Lung (tissue), 12 donors: Measurements from ENCODE around the gene VIPR1. TPM values are rescaled to one million over a fixed set of nuclear protein-coding genes. Genes with fewer than 3 reads are reported as not detected.

Experiments used
- ATAC-seq: fragments of 200-7000 bp; cut with Tn5 transposase; one replicate; pipeline ENCODE4 v1.9.1; 2020; ENCODE audit warnings: moderate number of reproducible peaks; ENCODE audit not compliant: insufficient read depth, low FRiP score
- DNase-seq, 3 donors: peaks; one replicate each; pipeline ENCODE4 v3.0.0-alpha.2; 2013 to 2017
- H3K27ac ChIP-seq, 2 donors: one replicate each; pipeline ENCODE4 v1.5.1; 2013; ENCODE audit warnings: mild to moderate bottlenecking in 2 of 2, moderate library complexity in 2 of 2, control low read depth in 1 of 2, inconsistent platforms in 1 of 2, low read depth in 1 of 2, low read length in 1 of 2
- H3K27me3 ChIP-seq, 3 donors: one replicate each; pipeline ENCODE4 v1.5.1; 2013; ENCODE audit warnings: low read length in 2 of 3; ENCODE audit not compliant: control insufficient read depth in 3 of 3, insufficient read depth in 3 of 3
- H3K36me3 ChIP-seq, 4 donors: one replicate each; pipeline ENCODE4 v1.5.1; 2013; ENCODE audit warnings: low read length in 4 of 4, mild to moderate bottlenecking in 1 of 4, moderate library complexity in 1 of 4; ENCODE audit not compliant: control insufficient read depth in 4 of 4, insufficient read depth in 4 of 4
- H3K4me1 ChIP-seq, 5 donors: one replicate each; pipeline ENCODE4 v1.5.1; 2013; ENCODE audit warnings: low read length in 5 of 5, mild to moderate bottlenecking in 2 of 5, moderate library complexity in 1 of 5; ENCODE audit not compliant: control insufficient read depth in 5 of 5, insufficient read depth in 5 of 5
- H3K4me3 ChIP-seq: one replicate; pipeline ENCODE4 v1.5.1; 2013; ENCODE audit warnings: mild to moderate bottlenecking, control low read depth, moderate library complexity
- H3K9ac ChIP-seq, 2 donors: one replicate each; pipeline ENCODE4 v1.5.1; 2013; ENCODE audit warnings: low read length in 2 of 2, control low read depth in 1 of 2; ENCODE audit not compliant: insufficient read depth in 1 of 2
- H3K9me3 ChIP-seq, 4 donors: one replicate each; pipeline ENCODE4 v1.5.1; 2013; ENCODE audit warnings: low read length in 3 of 4, mild to moderate bottlenecking in 1 of 4, moderate library complexity in 1 of 4; ENCODE audit not compliant: control insufficient read depth in 4 of 4, insufficient read depth in 3 of 4
- CTCF ChIP-seq: IDR thresholded peaks from 2 replicates; pipeline ENCODE4 v1.5.1; 2012; ENCODE audit warnings: mild to moderate bottlenecking; ENCODE audit errors: control extremely low read depth, extremely low read depth
- WGBS, 2 donors: extraction: QIAGEN DNeasy Blood & Tissue Kit; methylation state at CpG; one replicate each; pipeline ENCODE4 v1.1.7; 2013; 5-methylcytosine and 5-hydroxymethylcytosine counted together
- polyA plus RNA-seq, 2 donors: library from polyadenylated mRNA; stranded (reverse); fragments of 200-250 nt; gene quantifications; one replicate each; pipeline ENCODE4 v1.2.1, GENCODE V29; 2013
- total RNA-seq, 2 donors: library from RNA; depleted of rRNA in 1 of 2; stranded (reverse); fragments of >200 nt in 1 of 2; gene quantifications; one replicate each; pipeline ENCODE4 v1.2.1, GENCODE V29; 2014 to 2021
- donor health status: control.
- donor health status: control.
- donor health status: Bipolar disorder and iron deficiency.
- donor health status: healthy.
- donor health status: DM: yes; HTN: yes; CAD: no.

The VIPR1 gene
- total and polyA plus RNA-seq, 4 donors, result 24.8 to 89.8 (median 65.0) TPM

GRCh38 chr3:42503251-42503924 is 945 bp downstream of the VIPR1 start:
- ATAC-seq, result no peak
- Histone ChIP-seq H3K27ac (peak overlapping the region in 1 of 2 donors; percentile 84), H3K4me3 (peak overlapping the region; percentile 74), H3K36me3 (no peaks in the 10 kb centered on the region), H3K9me3 (no peaks in the 10 kb centered on the region), H3K27me3 (peaks cover 0 to 31% (median 22%) of the 10 kb centered on the region in 3 donors), H3K9ac (no peak overlapping the region), H3K4me1 (peaks cover 0 to 25% (median 0%) of the 10 kb centered on the region in 5 donors)
- WGBS, 2 donors, result 44 to 56% methylated on average over 4 of the region's 4 CpGs
- TF ChIP-seq CTCF, result no peak
- no peak for DNase-seq

GRCh38 chr3:42503957-42504333 is 1.5 kb downstream of the VIPR1 start:
- Histone ChIP-seq H3K9ac (no peak overlapping the region), H3K27me3 (peaks cover 0 to 27% (median 22%) of the 10 kb centered on the region in 3 donors), H3K36me3 (no peaks in the 10 kb centered on the region), H3K4me1 (peaks cover 0 to 26% (median 0%) of the 10 kb centered on the region in 5 donors), H3K4me3 (peak overlapping the region; percentile 74), H3K9me3 (no peaks in the 10 kb centered on the region), H3K27ac (peak overlapping the region in 1 of 2 donors; percentile 84)
- 76 to 79% methylated on average over 4 of the region's 4 CpGs for WGBS, 2 donors
- DNase-seq, result peak in 1 of 3 donors; percentile 3
- ATAC-seq, result no peak
- TF ChIP-seq CTCF, result no peak

GRCh38 chr3:42504334-42505127 is 2.1 kb downstream of the VIPR1 start:
- Histone ChIP-seq H3K9me3 (no peaks in the 10 kb centered on the region), H3K27me3 (peaks cover 0 to 24% (median 22%) of the 10 kb centered on the region in 3 donors), H3K27ac (peak overlapping the region in 1 of 2 donors; percentile 84), H3K9ac (no peak overlapping the region), H3K4me3 (peak overlapping the region; percentile 13), H3K4me1 (peaks cover 0 to 32% (median 0%) of the 10 kb centered on the region in 5 donors), H3K36me3 (no peaks in the 10 kb centered on the region)
- TF ChIP-seq CTCF, result no peak
- DNase-seq (peak in 1 of 3 donors; percentile 11), ATAC-seq (no peak)
- WGBS, 2 donors, result 67 to 72% methylated on average over 10 of the region's 10 CpGs
